NCI-H345 treated with DMSO at 0.1 percent for 48 hours (cell line): ENCODE measurements around the gene DDX1.
"Not testable (repeated sequence)": the region's sequence is repeated elsewhere in the genome, so short reads cannot be mapped to it uniquely, and the experiment has no call there.

Experiments
- DNase-seq: peaks from one replicate; lab custom pipeline; 2025; ENCODE audit not compliant: unreplicated experiment; lab: John Stamatoyannopoulos, UW

DDX1 gene

GRCh38 chr2:15672961-15673918 is 81.6 kb downstream of the DDX1 start:
- DNase-seq: no peak

- DNase-seq: no peak
Observed at GRCh38 chr2:15673919-15674636, 82.4 kb downstream of the DDX1 start.

- DNase-seq: no peak
Observed at GRCh38 chr2:15674637-15675455, 83.2 kb downstream of the DDX1 start.

- no peak for DNase-seq
Observed at GRCh38 chr2:15675456-15676195, 84.0 kb downstream of the DDX1 start.

- no peak for DNase-seq
Observed at GRCh38 chr2:15677141-15677843, 85.6 kb downstream of the DDX1 start.

GRCh38 chr2:15678346-15678745 is 86.7 kb downstream of the DDX1 start:
- DNase-seq: no peak

- DNase-seq: no peak
Observed at GRCh38 chr2:15678909-15679308, 87.2 kb downstream of the DDX1 start.

- no peak for DNase-seq
Observed at GRCh38 chr2:15679386-15679924, 87.8 kb downstream of the DDX1 start.

- DNase-seq: not testable (repeated sequence)
Observed at GRCh38 chr2:15680132-15680531, 88.5 kb downstream of the DDX1 start.
